ENCODE data around the gene PRKCQ. TPM values are rescaled to one million over a fixed set of nuclear protein-coding genes. Genes with fewer than 3 reads are reported as not detected.

Gene PRKCQ
- total RNA-seq, 3 donors from 2014 or later = 1.5 to 2.2 (median 1.6) TPM

GRCh38 chr10:6393168-6393567 lies 186.9 kb downstream of the PRKCQ start:
- no peak for DNase-seq
- no peaks in the 10 kb centered on the region for H3K36me3 ChIP-seq (ENCODE audit: low read depth)
- ATAC-seq = no peak
- no peak for TF ChIP-seq CTCF (IDR thresholded peaks at IDR 0.05)
- H3K4me1 ChIP-seq (ENCODE audit: low read depth) = no peaks in the 10 kb centered on the region
- peaks cover 17% of the 10 kb centered on the region for H3K9me3 ChIP-seq
- intact Hi-C loops (cut with DNase I, micrococcal nuclease) = no loop called here
- H3K4me3 ChIP-seq = no peak overlapping the region

- ATAC-seq (no peak), DNase-seq (no peak)
- intact Hi-C loops (cut with DNase I, micrococcal nuclease) = no loop called here
- no peak for TF ChIP-seq CTCF (IDR thresholded peaks at IDR 0.05)
- H3K9me3 ChIP-seq = peaks cover 17% of the 10 kb centered on the region
- no peaks in the 10 kb centered on the region for H3K36me3 ChIP-seq (ENCODE audit: low read depth)
- H3K4me3 ChIP-seq = no peak overlapping the region
- no peaks in the 10 kb centered on the region for H3K4me1 ChIP-seq (ENCODE audit: low read depth)
These were observed 189.7 kb downstream of the PRKCQ start for GRCh38 chr10:6390213-6390845.

- no peak for DNase-seq
- TF ChIP-seq CTCF (IDR thresholded peaks at IDR 0.05) = no peak
- no peak for ATAC-seq
These were observed 191.7 kb downstream of the PRKCQ start for GRCh38 chr10:6388261-6388893.

GRCh38 chr10:6386960-6387359 lies 193.1 kb downstream of the PRKCQ start:
- no peak for TF ChIP-seq CTCF (IDR thresholded peaks at IDR 0.05)
- intact Hi-C loops (cut with DNase I, micrococcal nuclease) = no loop called here
- ATAC-seq (no peak), DNase-seq (no peak)
- Histone ChIP-seq H3K36me3 (ENCODE audit: low read depth) (no peaks in the 10 kb centered on the region), H3K4me3 (no peak overlapping the region), H3K9me3 (peaks cover 17% of the 10 kb centered on the region), H3K4me1 (ENCODE audit: low read depth) (no peaks in the 10 kb centered on the region)

More at GRCh38 chr10:6388261-6388893, 191.7 kb downstream of the PRKCQ start:
- Histone ChIP-seq H3K4me3 (no peak overlapping the region), H3K9me3 (peaks cover 17% of the 10 kb centered on the region), H3K4me1 (ENCODE audit: low read depth) (no peaks in the 10 kb centered on the region), H3K36me3 (ENCODE audit: low read depth) (no peaks in the 10 kb centered on the region)
- intact Hi-C loops (cut with DNase I, micrococcal nuclease) = no loop called here

- Histone ChIP-seq H3K4me3 (no peak overlapping the region), H3K9me3 (peaks cover 17% of the 10 kb centered on the region), H3K36me3 (ENCODE audit: low read depth) (no peaks in the 10 kb centered on the region), H3K4me1 (ENCODE audit: low read depth) (no peaks in the 10 kb centered on the region)
- peak in 1 of 3 donors; percentile 11 for DNase-seq
- ATAC-seq = peak; percentile 50
- intact Hi-C loops (cut with DNase I, micrococcal nuclease) = no loop called here
- no peak for TF ChIP-seq CTCF (IDR thresholded peaks at IDR 0.05)
These were observed 193.7 kb downstream of the PRKCQ start for GRCh38 chr10:6386346-6386745.
